ENCODE data around the gene SNU13.

Gene SNU13

GRCh38 chr22:41661713-41662112 is 27.0 kb downstream of the SNU13 start:
- H3K27me3 ChIP-seq (ENCODE audit: insufficient read depth, low read length, poor library complexity) = no peaks in the 10 kb centered on the region
- H3K9ac ChIP-seq (ENCODE audit: low read depth, low read length) = no peak overlapping the region
- DNase-seq (no peak), ATAC-seq (ENCODE audit: insufficient read depth, low read depth) (no peak)
- peaks cover 8% of the 10 kb centered on the region for H3K4me1 ChIP-seq (ENCODE audit: insufficient read depth, low read length)
- no peaks in the 10 kb centered on the region for H3K9me3 ChIP-seq (ENCODE audit: insufficient read depth, low read length, severe bottlenecking)
- H3K27ac ChIP-seq (ENCODE audit: low read length) = no peak overlapping the region
- H4K20me1 ChIP-seq (ENCODE audit: insufficient read depth, low read length) = 0 out of 2 replicates have a peak, but pooled peaks cover under 1% of the 10 kb centered on the region
- H3K4me2 ChIP-seq (ENCODE audit: insufficient read depth, low read length) = no peak overlapping the region
- H2AFZ ChIP-seq (ENCODE audit: low read depth, low read length) = no peak overlapping the region
- H3K4me3 ChIP-seq (ENCODE audit: low read depth in 1 of 2, low read length in 2 of 2) = no peak overlapping the region
- TF ChIP-seq EZH2 (IDR thresholded peaks at IDR 0.05; ENCODE audit: borderline replicate concordance, low read depth, low read length, severe bottlenecking) = no peak
- no peaks in the 10 kb centered on the region for H3K79me2 ChIP-seq (ENCODE audit: insufficient read depth, low read length)
- peaks cover 86% of the 10 kb centered on the region for H3K36me3 ChIP-seq (ENCODE audit: insufficient read depth, low read length)

GRCh38 chr22:41661088-41661487 is 27.6 kb downstream of the SNU13 start:
- H3K4me1 ChIP-seq (ENCODE audit: insufficient read depth, low read length) = peaks cover 3% of the 10 kb centered on the region
- no peak overlapping the region for H2AFZ ChIP-seq (ENCODE audit: low read depth, low read length)
- no peaks in the 10 kb centered on the region for H3K79me2 ChIP-seq (ENCODE audit: insufficient read depth, low read length)
- no peak overlapping the region for H3K27ac ChIP-seq (ENCODE audit: low read length)
- H3K27me3 ChIP-seq (ENCODE audit: insufficient read depth, low read length, poor library complexity) = no peaks in the 10 kb centered on the region
- DNase-seq (no peak), ATAC-seq (ENCODE audit: insufficient read depth, low read depth) (no peak)
- TF ChIP-seq CTCF (IDR thresholded peaks at IDR 0.05; ENCODE audit: borderline replicate concordance, extremely low read depth, low read length, poor library complexity, severe bottlenecking) (no peak), EZH2 (IDR thresholded peaks at IDR 0.05; ENCODE audit: borderline replicate concordance, low read depth, low read length, severe bottlenecking) (no peak)
- H3K4me2 ChIP-seq (ENCODE audit: insufficient read depth, low read length) = no peak overlapping the region
- peaks cover 3% of the 10 kb centered on the region; the same call in 1 of the 2 replicates for H4K20me1 ChIP-seq (ENCODE audit: insufficient read depth, low read length)
- H3K9me3 ChIP-seq (ENCODE audit: insufficient read depth, low read length, severe bottlenecking) = no peaks in the 10 kb centered on the region
- no peak overlapping the region for H3K4me3 ChIP-seq (ENCODE audit: low read depth in 1 of 2, low read length in 2 of 2)
- no peak overlapping the region for H3K9ac ChIP-seq (ENCODE audit: low read depth, low read length)
- peaks cover 90% of the 10 kb centered on the region for H3K36me3 ChIP-seq (ENCODE audit: insufficient read depth, low read length)

- H3K9ac ChIP-seq (ENCODE audit: low read depth, low read length) = no peak overlapping the region
- H3K4me3 ChIP-seq (ENCODE audit: low read depth in 1 of 2, low read length in 2 of 2) = no peak overlapping the region
- TF ChIP-seq EZH2 (IDR thresholded peaks at IDR 0.05; ENCODE audit: borderline replicate concordance, low read depth, low read length, severe bottlenecking) (no peak), CTCF (IDR thresholded peaks at IDR 0.05; ENCODE audit: borderline replicate concordance, extremely low read depth, low read length, poor library complexity, severe bottlenecking) (no peak)
- no peak overlapping the region for H2AFZ ChIP-seq (ENCODE audit: low read depth, low read length)
- DNase-seq (no peak), ATAC-seq (ENCODE audit: insufficient read depth, low read depth) (no peak)
- H3K4me1 ChIP-seq (ENCODE audit: insufficient read depth, low read length) = no peaks in the 10 kb centered on the region
- H3K9me3 ChIP-seq (ENCODE audit: insufficient read depth, low read length, severe bottlenecking) = no peaks in the 10 kb centered on the region
- H3K27ac ChIP-seq (ENCODE audit: low read length) = no peak overlapping the region
- H3K36me3 ChIP-seq (ENCODE audit: insufficient read depth, low read length) = peaks cover 96% of the 10 kb centered on the region
- peaks cover 3% of the 10 kb centered on the region; the same call in 1 of the 2 replicates for H4K20me1 ChIP-seq (ENCODE audit: insufficient read depth, low read length)
- no peaks in the 10 kb centered on the region for H3K79me2 ChIP-seq (ENCODE audit: insufficient read depth, low read length)
- H3K27me3 ChIP-seq (ENCODE audit: insufficient read depth, low read length, poor library complexity) = no peaks in the 10 kb centered on the region
- H3K4me2 ChIP-seq (ENCODE audit: insufficient read depth, low read length) = no peak overlapping the region
These were observed 28.3 kb downstream of the SNU13 start for GRCh38 chr22:41660416-41660815.

- Histone ChIP-seq H3K36me3 (ENCODE audit: insufficient read depth, low read length) (peaks cover 96% of the 10 kb centered on the region), H3K4me1 (ENCODE audit: insufficient read depth, low read length) (no peaks in the 10 kb centered on the region)
- DNase-seq = no peak
These were observed 28.7 kb downstream of the SNU13 start for GRCh38 chr22:41659941-41660340.

More at GRCh38 chr22:41659941-41660340, 28.7 kb downstream of the SNU13 start:
- H3K9me3 ChIP-seq (ENCODE audit: insufficient read depth, low read length, severe bottlenecking) = no peaks in the 10 kb centered on the region
- H3K79me2 ChIP-seq (ENCODE audit: insufficient read depth, low read length) = no peaks in the 10 kb centered on the region
- no peak overlapping the region for H3K9ac ChIP-seq (ENCODE audit: low read depth, low read length)
- H2AFZ ChIP-seq (ENCODE audit: low read depth, low read length) = no peak overlapping the region
- no peak overlapping the region for H3K4me2 ChIP-seq (ENCODE audit: insufficient read depth, low read length)
- no peak for ATAC-seq (ENCODE audit: insufficient read depth, low read depth)
- H4K20me1 ChIP-seq (ENCODE audit: insufficient read depth, low read length) = peaks cover 3% of the 10 kb centered on the region; the same call in 1 of the 2 replicates
- H3K27ac ChIP-seq (ENCODE audit: low read length) = no peak overlapping the region
- H3K27me3 ChIP-seq (ENCODE audit: insufficient read depth, low read length, poor library complexity) = no peaks in the 10 kb centered on the region
- TF ChIP-seq EZH2 (IDR thresholded peaks at IDR 0.05; ENCODE audit: borderline replicate concordance, low read depth, low read length, severe bottlenecking) (no peak), CTCF (IDR thresholded peaks at IDR 0.05; ENCODE audit: borderline replicate concordance, extremely low read depth, low read length, poor library complexity, severe bottlenecking) (no peak)
- no peak overlapping the region for H3K4me3 ChIP-seq (ENCODE audit: low read depth in 1 of 2, low read length in 2 of 2)
